ENCODE measurements around the gene CCDC69.
A peak's percentile ranks its signal among the peaks of the same experiment; 100 is the strongest.

GRCh38 chr5:151257731-151258181 lies 33.9 kb upstream of the CCDC69 start:
- no peak for TF ChIP-seq MAX (IDR thresholded peaks at IDR 0.05; ENCODE audit: low read depth, low read length)
- no peak for TF ChIP-seq CTCF (IDR thresholded peaks at IDR 0.05 in 2 of 3, conservative IDR thresholded peaks at IDR 0.05 in 1 of 3; ENCODE audit: control insufficient read depth in 2 of 3, extremely low read depth in 1 of 3, insufficient read depth in 1 of 3, low read depth in 3 of 3, low read length in 3 of 3)
- no peak for TF ChIP-seq CHD1 (IDR thresholded peaks at IDR 0.05; ENCODE audit: low read depth, low read length)
- no peak for TF ChIP-seq HDAC2 (IDR thresholded peaks at IDR 0.05)
- no peak for TF ChIP-seq ELK1 (IDR thresholded peaks at IDR 0.05; ENCODE audit: low read depth, low read length)
- no peak for TF ChIP-seq SP1 (IDR thresholded peaks at IDR 0.05; ENCODE audit: low read depth, low read length)
- 0 out of 2 replicates have a peak, but pooled peaks have one; percentile 55 for TF ChIP-seq TAF1 (IDR thresholded peaks at IDR 0.05; ENCODE audit: borderline replicate concordance, low read depth, low read length)
- TF ChIP-seq TBL1XR1 (IDR thresholded peaks at IDR 0.05; ENCODE audit: low read depth, low read length) = no peak
- TF ChIP-seq MTA3 (IDR thresholded peaks at IDR 0.05; ENCODE audit: borderline replicate concordance, low read length) = no peak
- TF ChIP-seq CHD4 (IDR thresholded peaks at IDR 0.05) = no peak

Data from GM12878 (cell line).